GM12891 (cell line): Measurements from ENCODE around the gene PRRC1.

ENCODE experiments used
- PAX5 ChIP-seq: IDR thresholded peaks from 2 replicates; pipeline ENCODE4 v1.6.1; 2011; ENCODE audit warnings: low read length, moderate library complexity, mild to moderate bottlenecking; ENCODE audit not compliant: insufficient read depth, severe bottlenecking
- POLR2A ChIP-seq: IDR thresholded peaks from 2 replicates; pipeline ENCODE4 v1.6.1; 2011; ENCODE audit warnings: low read depth, low read length, control low read depth
- POLR2AphosphoS5 ChIP-seq: IDR thresholded peaks from 2 replicates; pipeline ENCODE4 v1.6.1; 2011; ENCODE audit warnings: low read depth, low read length, control low read depth
- SPI1 ChIP-seq: IDR thresholded peaks from 2 replicates; pipeline ENCODE4 v1.6.1; 2011; ENCODE audit warnings: low read depth, low read length, control low read depth
- TAF1 ChIP-seq: IDR thresholded peaks from 2 replicates; pipeline ENCODE4 v1.6.1; 2011; ENCODE audit warnings: low read depth, low read length, control low read depth

- TF ChIP-seq POLR2A (no peak), TAF1 (no peak), POLR2AphosphoS5 (no peak), PAX5 (no peak), SPI1 (no peak)
Observed at GRCh38 chr5:127505905-127506304, 11.5 kb upstream of the PRRC1 start.
